HL-60 (cell line): Measurements from ENCODE around the gene LRMDA.

Source experiments
- DNase-seq, 2 experiments: peaks; one replicate each; pipeline ENCODE4 v3.0.0-alpha.2; 2010 to 2020; ENCODE audit warnings: low read depth in 1 of 2, low spot score in 1 of 2
- H3K27ac ChIP-seq: fragments of 250-450 bp; sonication (Bioruptor Pico); replicated peaks from 2 replicates; pipeline ENCODE4 v1.5.1; 2020; ENCODE audit warnings: mild to moderate bottlenecking, moderate library complexity
- H3K27me3 ChIP-seq: fragments of 250-450 bp; sonication (Bioruptor Pico); 2 replicates; pipeline ENCODE4 v1.5.1; 2021; ENCODE audit warnings: mild to moderate bottlenecking, moderate library complexity; ENCODE audit not compliant: insufficient read depth, poor library complexity, severe bottlenecking
- H3K4me3 ChIP-seq: replicated peaks from 2 replicates; pipeline ENCODE4 v1.5.1; 2011; ENCODE audit warnings: mild to moderate bottlenecking, control low read depth, low read length; ENCODE audit not compliant: insufficient read depth
- GABPA ChIP-seq: IDR thresholded peaks from 2 replicates; pipeline ENCODE4 v1.6.1; 2012; ENCODE audit warnings: low read depth
- POLR2AphosphoS5 ChIP-seq: IDR thresholded peaks from 2 replicates; pipeline ENCODE4 v1.6.1; 2012; ENCODE audit warnings: low read depth
- REST ChIP-seq: IDR thresholded peaks from 2 replicates; pipeline ENCODE4 v1.6.1; 2012; ENCODE audit warnings: low read depth; ENCODE audit not compliant: insufficient replicate concordance
- SPI1 ChIP-seq: IDR thresholded peaks from 2 replicates; pipeline ENCODE4 v1.6.1; 2012; ENCODE audit warnings: low read depth, mild to moderate bottlenecking, borderline replicate concordance
- TF ChIP-seq, protein P1 (sequence below): IDR thresholded peaks from one replicate; pipeline ENCODE4 v1.5.1; 2011; ENCODE audit warnings: low read length, control low read depth, inconsistent platforms; ENCODE audit not compliant: insufficient read depth

The LRMDA gene

GRCh38 chr10:75857896-75858295 lies 426.5 kb downstream of the LRMDA start:
- no peak overlapping the region for H3K27ac ChIP-seq
- no peak overlapping the region for H3K4me3 ChIP-seq
- no peaks in the 10 kb centered on the region for H3K27me3 ChIP-seq
- DNase-seq: no peak
- TF ChIP-seq REST (no peak), SPI1 (no peak), POLR2AphosphoS5 (no peak), GABPA (no peak)
- TF ChIP-seq, protein P1, sequence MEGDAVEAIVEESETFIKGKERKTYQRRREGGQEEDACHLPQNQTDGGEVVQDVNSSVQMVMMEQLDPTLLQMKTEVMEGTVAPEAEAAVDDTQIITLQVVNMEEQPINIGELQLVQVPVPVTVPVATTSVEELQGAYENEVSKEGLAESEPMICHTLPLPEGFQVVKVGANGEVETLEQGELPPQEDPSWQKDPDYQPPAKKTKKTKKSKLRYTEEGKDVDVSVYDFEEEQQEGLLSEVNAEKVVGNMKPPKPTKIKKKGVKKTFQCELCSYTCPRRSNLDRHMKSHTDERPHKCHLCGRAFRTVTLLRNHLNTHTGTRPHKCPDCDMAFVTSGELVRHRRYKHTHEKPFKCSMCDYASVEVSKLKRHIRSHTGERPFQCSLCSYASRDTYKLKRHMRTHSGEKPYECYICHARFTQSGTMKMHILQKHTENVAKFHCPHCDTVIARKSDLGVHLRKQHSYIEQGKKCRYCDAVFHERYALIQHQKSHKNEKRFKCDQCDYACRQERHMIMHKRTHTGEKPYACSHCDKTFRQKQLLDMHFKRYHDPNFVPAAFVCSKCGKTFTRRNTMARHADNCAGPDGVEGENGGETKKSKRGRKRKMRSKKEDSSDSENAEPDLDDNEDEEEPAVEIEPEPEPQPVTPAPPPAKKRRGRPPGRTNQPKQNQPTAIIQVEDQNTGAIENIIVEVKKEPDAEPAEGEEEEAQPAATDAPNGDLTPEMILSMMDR: no peak

DNA sequence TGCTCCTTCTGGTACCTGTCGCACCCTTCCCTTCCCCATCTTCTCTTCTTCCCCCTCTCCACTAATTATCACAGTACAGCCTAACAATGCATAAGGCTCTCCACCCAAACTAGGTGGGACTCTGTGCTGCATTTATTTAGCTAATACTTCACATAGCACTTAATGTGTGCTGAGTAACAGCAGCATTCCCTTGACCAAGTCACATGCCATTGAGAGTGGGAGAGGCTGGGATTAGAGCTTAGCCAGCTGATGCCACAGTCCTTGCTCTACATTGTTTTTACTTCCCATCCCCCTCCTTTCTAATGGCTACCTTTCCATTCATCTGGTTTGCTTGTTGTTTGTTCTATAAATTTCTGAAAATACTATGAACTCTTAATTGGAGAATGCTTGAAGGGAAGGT lies 426.9 kb downstream of the LRMDA start:
- no peak overlapping the region for H3K4me3 ChIP-seq
- H3K27me3 ChIP-seq: no peaks in the 10 kb centered on the region
- H3K27ac ChIP-seq: no peak overlapping the region
- TF ChIP-seq, protein P1: no peak
- no peak for TF ChIP-seq SPI1
- TF ChIP-seq POLR2AphosphoS5: no peak
- TF ChIP-seq GABPA: no peak
- no peak for TF ChIP-seq REST
- DNase-seq: no peak

- no peak for TF ChIP-seq POLR2AphosphoS5
- no peak for TF ChIP-seq REST
- no peak for TF ChIP-seq SPI1
- TF ChIP-seq, protein P1: no peak
- no peak for TF ChIP-seq GABPA
- no peaks in the 10 kb centered on the region for H3K27me3 ChIP-seq
- no peak overlapping the region for H3K27ac ChIP-seq
- no peak for DNase-seq
- H3K4me3 ChIP-seq: no peak overlapping the region
Observed at GRCh38 chr10:75859141-75859540, 427.7 kb downstream of the LRMDA start.
